ENCODE data around the gene DRG2. TPM values are rescaled to one million over a fixed set of nuclear protein-coding genes. Genes with fewer than 3 reads are reported as not detected.

Gene DRG2
- total and polyA plus RNA-seq, 10 of the 15 experiments (the other 5 are each of a cell fraction or from before 2014, with no cell fraction given): 9.1 to 64.8 (median 45.7) TPM

- ChIA-PET POLR2A (no interaction called here), CTCF (interaction anchor here (0.7 to 1.1 kb wide), 2 partner anchors 26 to 122 kb away, joined by 3 read pairs; no protein-coding TSS in a partner anchor), SMC1A (ENCODE audit: uncharacterized antibody, unreplicated experiment) (no interaction called here), RAD21 (ENCODE audit: unreplicated experiment) (interaction anchor here (0.8 to 1.0 kb wide), 2 partner anchors 16 to 123 kb away, joined by 3 read pairs; no protein-coding TSS in a partner anchor)
- ATAC-seq (no peak), FAIRE-seq (no peak), DNase-seq (ENCODE audit: low read depth, low spot score) (no peak)
- TF ChIP-seq MYB (IDR thresholded peaks at IDR 0.05; ENCODE audit: borderline replicate concordance, low read depth, low read length) (no peak), YBX1 (IDR thresholded peaks at IDR 0.05) (no peak), TCF3 (IDR thresholded peaks at IDR 0.05; ENCODE audit: borderline replicate concordance, insufficient read depth, low read depth, low read length) (no peak), LARP7 (IDR thresholded peaks at IDR 0.05) (no peak), ZNF687 (IDR thresholded peaks at IDR 0.05) (no peak), CEBPB (IDR thresholded peaks at IDR 0.05; ENCODE audit: borderline replicate concordance in 1 of 2, low read depth in 2 of 2, low read length in 2 of 2) (no peak), IRF3 (IDR thresholded peaks at IDR 0.05) (no peak), SUZ12 (IDR thresholded peaks at IDR 0.05; ENCODE audit: unreplicated experiment) (no peak), POLR2A (IDR thresholded peaks at IDR 0.05; ENCODE audit: low read depth, low read length) (no peak), E2F8 (IDR thresholded peaks at IDR 0.05; ENCODE audit: low read depth, partially characterized antibody) (no peak), ATF3 (IDR thresholded peaks at IDR 0.05; ENCODE audit: borderline replicate concordance, extremely low read depth, low read depth, low read length) (no peak), RFX5 (IDR thresholded peaks at IDR 0.05; ENCODE audit: low read depth, low read length) (no peak), EGR1 (IDR thresholded peaks at IDR 0.05; ENCODE audit: borderline replicate concordance in 1 of 2, low read depth in 2 of 2, low read length in 2 of 2) (no peak), IKZF2 (IDR thresholded peaks at IDR 0.05) (no peak), STAT3 (IDR thresholded peaks at IDR 0.05; ENCODE audit: low read depth, low read length) (no peak)
- intact Hi-C loops (cut with micrococcal nuclease; ENCODE audit: unreplicated experiment) (no loop called here), in situ Hi-C loops (cut with MboI) (no loop called here)
- Histone ChIP-seq H3K4me3 (no peak overlapping the region), H3K79me2 (ENCODE audit: control insufficient read depth, insufficient read depth, low read length) (peaks cover 24% of the 10 kb centered on the region), H3K36me3 (ENCODE audit: control insufficient read depth in 2 of 2, insufficient read depth in 2 of 2, low read length in 1 of 2) (peaks cover 0 to 2% of the 10 kb centered on the region in 2 experiments; a peak in 1 of 4 replicates), H2AFZ (ENCODE audit: control insufficient read depth, low read depth, low read length) (no peak overlapping the region), H4K20me1 (ENCODE audit: control insufficient read depth, insufficient read depth) (no peaks in the 10 kb centered on the region), H3K27ac (ENCODE audit: control insufficient read depth, insufficient read depth) (no peak overlapping the region), H3K4me2 (ENCODE audit: control insufficient read depth, insufficient read depth) (no peak overlapping the region), H3K9me3 (replicated peaks; ENCODE audit: control insufficient read depth, insufficient read depth, low read length) (no peaks in the 10 kb centered on the region), H3K9ac (ENCODE audit: control insufficient read depth, insufficient read depth, low read length) (no peak overlapping the region), H3K27me3 (replicated peaks in 1 of 2; ENCODE audit: control insufficient read depth in 2 of 2, insufficient read depth in 2 of 2, low read length in 1 of 2) (no peaks in the 10 kb centered on the region), H3K4me1 (ENCODE audit: control insufficient read depth, insufficient read depth, low read length) (peaks cover 17% of the 10 kb centered on the region)
- BruUV-seq (replicated peaks): no TSS peak
- 54% methylated on average over 1 of the region's 1 CpG for WGBS (ENCODE audit: insufficient coverage, insufficient replicate concordance, low lambda C conversion rate, missing lambda C conversion rate)
Observed at GRCh38 chr17:18041776-18042175, 46.0 kb upstream of the DRG2 start.
